IMR-90 (cell line): ENCODE measurements around the gene ALK.

ENCODE experiments used
- CEBPB ChIP-seq: IDR thresholded peaks from 2 replicates; pipeline ENCODE4 v1.6.1; 2012; ENCODE audit warnings: low read depth, low read length, improper control_type of control experiment
- CHD1 ChIP-seq: IDR thresholded peaks from 2 replicates; pipeline ENCODE4 v1.6.1; 2012; ENCODE audit warnings: low read depth, low read length, improper control_type of control experiment
- CTCF ChIP-seq: conservative IDR thresholded peaks from 2 replicates; pipeline ENCODE4 v1.5.1; 2012; ENCODE audit warnings: mild to moderate bottlenecking, low read depth, low read length, improper control_type of control experiment
- POLR2A ChIP-seq: IDR thresholded peaks from 2 replicates; pipeline ENCODE4 v1.6.1; 2012; ENCODE audit warnings: mild to moderate bottlenecking, low read depth, low read length
- RCOR1 ChIP-seq: IDR thresholded peaks from 2 replicates; pipeline ENCODE4 v1.6.1; 2012; ENCODE audit warnings: mild to moderate bottlenecking, low read length, improper control_type of control experiment; ENCODE audit not compliant: insufficient replicate concordance
- USF2 ChIP-seq: fragments of 150-350 bp; IDR thresholded peaks from 2 replicates; pipeline ENCODE4 v1.6.1; 2017; ENCODE audit warnings: mild to moderate bottlenecking, antibody characterized with exemption, low read length, low read depth

GRCh38 chr2:29497375-29497774 lies 424.0 kb downstream of the ALK start:
- no peak for TF ChIP-seq CTCF
- no peak for TF ChIP-seq CHD1
- TF ChIP-seq POLR2A, result no peak
- TF ChIP-seq USF2, result no peak
- no peak for TF ChIP-seq RCOR1
- TF ChIP-seq CEBPB, result no peak
